Activated CD4-positive, alpha-beta T cell treated with anti-CD3 and anti-CD28 coated beads, Interleukin-2, Interleukin-6, amounts not matched to agents 100 ng/mL and 50 ng/mL, durations not matched to agents 16 hours and 8 hours (primary cell): ENCODE measurements around the gene LIPJ.
A peak's percentile ranks its signal among the peaks of the same experiment; 100 is the strongest.

ENCODE experiments used
- DNase-seq: peaks from one replicate; pipeline ENCODE4 v3.0.0-alpha.2; 2020

Gene LIPJ

DNA sequence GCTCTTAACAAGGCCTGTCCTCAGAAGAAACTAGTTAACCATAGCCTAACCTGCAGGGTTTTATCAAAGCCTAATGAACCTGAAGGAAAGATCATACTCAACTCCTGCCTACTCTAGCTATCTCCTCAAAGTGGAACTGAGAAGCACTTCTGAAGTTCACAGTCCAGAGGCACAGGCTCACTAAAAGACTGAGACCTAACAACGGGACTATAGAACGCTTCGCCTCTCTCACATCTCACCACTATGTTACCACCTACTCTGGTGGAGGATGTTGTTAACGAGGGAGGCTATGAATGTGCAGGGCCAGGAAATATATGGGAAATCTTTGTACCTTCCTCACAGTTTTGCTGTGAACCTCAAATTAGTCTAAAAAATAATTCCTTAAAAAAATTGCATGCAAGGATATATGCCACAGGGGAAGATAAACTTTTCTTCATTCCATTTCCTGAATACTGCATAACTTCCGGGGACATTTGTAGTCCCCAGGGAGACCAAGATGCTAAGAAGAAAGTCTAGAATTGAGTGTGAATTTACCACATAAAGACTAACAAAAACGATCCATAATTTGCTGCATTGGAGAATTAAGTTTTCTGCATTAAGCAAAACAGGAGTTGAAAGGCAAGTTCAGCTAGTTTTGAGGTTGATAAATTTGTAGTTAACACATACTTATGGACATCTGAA lies 21.6 kb downstream of the LIPJ start:
- no peak for DNase-seq

DNA sequence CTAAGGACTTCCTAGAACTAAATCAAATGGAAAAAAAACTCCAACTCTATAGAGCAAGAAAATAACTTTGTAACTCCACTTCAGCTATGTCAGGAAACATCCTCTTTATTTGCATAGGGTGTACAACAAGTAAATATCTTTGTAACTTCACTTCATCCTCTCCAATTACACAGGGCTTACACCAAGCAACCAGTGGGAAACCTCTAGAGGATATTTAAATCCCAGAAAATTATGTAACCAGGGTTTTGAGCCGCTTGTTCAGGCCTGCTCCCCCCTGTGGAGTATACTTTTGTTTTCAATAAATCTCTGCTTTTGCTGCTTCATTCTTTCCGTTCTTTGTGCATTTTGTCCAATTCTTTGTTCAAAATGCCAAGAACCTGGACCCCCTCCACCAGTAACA lies 22.2 kb downstream of the LIPJ start:
- DNase-seq = no peak

DNA sequence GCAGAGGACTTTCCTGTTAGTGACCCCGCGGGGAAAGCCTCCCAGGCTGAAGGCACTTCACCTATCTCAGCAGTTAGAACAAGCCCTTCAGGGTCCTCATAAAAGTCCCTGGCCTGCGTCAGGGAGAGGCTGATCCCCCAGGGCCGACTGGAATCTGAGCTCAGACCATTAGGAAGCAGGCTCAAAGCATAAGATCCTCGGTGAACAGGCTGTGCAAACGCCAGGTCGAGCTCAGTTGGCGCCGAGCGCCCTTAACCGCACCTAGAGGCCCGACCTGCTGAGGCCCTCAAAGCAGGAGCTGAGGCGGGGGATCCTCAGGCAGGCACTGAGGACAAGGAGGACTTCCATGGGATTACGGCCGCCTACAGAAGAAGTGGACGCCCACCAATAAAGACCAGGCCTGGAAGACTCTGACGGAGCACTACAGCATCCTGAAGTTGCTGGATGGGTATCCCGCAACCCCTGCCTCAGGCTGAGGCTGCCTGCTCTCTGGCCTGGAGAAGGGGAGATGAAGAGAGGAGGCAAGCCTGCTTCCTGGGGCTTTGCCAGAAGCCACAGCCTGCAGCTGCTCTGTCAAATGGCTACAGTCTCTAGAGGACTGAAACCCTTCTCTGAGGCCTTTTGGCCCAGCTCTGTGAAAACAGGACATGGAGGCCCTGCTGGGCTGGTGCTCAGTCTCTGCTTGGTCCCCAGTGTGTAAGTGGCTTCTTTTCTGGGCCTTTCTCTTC lies 29.9 kb downstream of the LIPJ start:
- no peak for DNase-seq

DNA sequence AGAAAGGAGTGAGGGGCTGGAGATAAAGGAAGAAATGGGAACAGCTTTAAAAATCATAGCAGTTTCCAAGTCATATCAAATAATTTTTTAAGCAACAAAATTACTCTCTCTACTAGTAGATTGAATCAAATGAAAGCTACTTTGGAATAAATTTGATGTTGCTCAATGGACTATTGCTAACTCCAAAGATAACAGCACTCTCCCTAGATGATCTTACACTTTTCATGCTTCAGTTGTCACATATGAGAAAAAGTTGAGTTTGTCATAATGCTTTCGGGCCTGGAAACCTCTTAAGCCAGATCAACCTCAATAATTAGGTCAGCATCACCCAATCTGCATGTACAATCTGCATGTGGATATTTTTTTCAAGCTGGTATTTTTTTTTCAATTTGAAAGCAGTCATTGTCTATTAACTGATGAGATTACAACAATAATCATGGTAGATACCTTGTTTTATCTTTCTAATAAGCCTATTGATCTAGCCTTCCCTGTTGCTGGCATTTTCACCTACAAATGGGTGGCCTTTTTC lies 31.3 kb downstream of the LIPJ start:
- no peak for DNase-seq

DNA sequence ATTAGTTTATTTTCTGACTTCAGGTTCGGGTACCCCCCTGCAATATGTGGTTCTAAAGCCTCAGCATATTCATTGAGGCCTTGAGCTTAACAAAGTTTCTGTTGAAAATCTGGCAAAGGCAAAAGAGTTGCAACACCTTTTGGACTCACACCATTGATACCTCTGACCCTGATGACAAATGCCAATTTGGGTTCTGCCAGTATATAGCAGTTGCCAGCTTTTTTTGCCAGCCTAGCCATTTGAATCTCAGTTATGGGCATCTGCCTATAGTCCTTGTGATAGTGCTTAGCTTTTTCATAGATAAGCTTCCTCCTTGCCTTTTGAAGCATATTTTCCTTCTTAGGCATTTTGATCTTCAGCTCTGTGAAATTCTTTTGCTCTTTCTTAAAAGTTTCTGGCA lies 31.9 kb downstream of the LIPJ start:
- DNase-seq = no peak

DNA sequence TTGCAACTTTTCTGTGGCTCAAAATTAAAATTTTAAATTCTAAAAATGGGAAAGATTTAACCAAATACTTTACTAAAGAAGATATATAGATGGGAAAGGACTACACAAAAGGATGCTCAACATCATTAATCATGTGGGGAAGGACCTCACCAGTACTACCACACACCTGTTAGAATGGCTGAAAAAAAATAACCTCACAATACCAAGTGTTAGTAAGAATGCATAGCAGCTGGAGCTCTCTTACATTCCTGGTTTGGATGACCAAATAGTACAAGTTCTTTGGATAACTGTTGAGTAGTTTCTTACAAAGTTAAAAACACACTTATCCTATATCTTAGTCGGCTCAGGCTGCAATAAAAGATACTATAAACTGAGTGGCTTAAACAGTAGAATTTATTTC lies 33.9 kb downstream of the LIPJ start:
- no peak for DNase-seq

DNA sequence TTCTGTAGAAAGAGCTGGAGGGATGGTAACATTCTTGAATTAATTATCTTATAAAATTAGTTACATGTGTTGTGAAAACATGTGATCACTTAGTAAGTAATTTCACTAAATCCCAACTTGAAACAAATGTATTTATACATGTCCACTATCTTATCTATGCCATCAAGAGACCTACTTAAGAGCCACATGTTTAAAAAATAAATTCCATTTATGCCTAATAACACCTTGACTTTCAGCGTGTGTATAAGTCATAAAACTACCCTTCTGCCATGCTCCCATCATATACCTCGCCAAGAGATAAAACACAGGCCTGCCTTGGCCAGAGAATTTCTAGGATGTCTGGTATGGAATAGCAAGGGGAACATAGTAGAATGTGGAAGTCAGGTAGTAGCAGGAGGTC lies 37.3 kb downstream of the LIPJ start:
- no peak for DNase-seq

DNA sequence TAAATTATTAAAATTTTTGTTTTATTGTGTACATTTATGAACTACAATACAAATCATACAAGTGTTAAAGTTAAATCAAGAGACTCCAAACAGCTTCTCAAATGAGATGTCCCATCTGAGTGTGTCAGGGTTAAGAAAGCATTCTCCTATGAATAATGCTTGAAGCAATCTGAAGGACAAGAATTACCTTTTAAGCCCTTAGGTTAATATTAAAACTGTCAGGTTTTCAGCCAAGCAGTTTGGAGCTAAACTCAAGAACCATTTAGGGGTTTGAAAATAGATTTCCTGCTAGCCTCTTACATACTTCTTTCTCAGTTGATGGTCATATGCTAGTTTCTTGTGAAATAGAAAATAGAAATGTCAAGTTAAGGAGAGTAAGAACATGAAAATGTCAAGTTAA lies 38.3 kb downstream of the LIPJ start:
- no peak for DNase-seq

DNA sequence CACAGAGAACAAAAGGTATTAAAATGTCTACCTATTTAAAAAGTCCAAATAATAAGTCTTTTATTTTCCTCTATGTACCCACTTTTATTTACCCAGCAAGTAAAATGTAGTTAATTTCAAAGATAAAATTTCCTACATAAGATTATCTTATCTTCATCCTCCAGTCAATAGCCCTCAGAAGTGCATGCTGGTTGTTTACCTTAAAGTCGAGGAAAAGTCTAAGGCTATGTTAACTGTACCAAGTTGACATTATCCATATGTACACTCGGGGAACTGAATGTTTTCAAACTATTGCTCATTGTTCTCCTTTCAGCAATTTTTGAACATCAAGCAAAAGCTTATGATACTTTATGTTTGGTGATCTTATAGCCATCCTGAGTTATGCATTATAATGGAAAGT lies 53.6 kb downstream of the LIPJ start:
- DNase-seq = no peak

DNA sequence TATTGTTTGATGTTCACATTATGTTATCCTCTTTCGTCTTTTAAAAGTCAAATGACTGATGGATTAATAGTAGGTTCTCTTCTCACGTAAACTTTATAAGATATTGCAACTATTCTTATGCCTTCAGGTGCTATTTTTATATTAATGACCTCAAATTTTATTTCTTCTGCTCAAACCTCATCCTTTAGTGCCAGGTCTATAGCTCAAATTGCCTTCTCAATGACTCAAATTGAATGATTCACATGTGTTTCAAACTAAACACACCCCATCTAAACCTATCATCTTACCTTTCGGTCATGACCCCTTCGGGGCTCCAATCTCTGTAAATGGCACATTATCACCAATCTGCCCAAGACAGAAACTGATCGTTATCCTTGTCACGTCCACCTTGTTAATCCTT lies 55.6 kb downstream of the LIPJ start:
- DNase-seq = no peak

DNA sequence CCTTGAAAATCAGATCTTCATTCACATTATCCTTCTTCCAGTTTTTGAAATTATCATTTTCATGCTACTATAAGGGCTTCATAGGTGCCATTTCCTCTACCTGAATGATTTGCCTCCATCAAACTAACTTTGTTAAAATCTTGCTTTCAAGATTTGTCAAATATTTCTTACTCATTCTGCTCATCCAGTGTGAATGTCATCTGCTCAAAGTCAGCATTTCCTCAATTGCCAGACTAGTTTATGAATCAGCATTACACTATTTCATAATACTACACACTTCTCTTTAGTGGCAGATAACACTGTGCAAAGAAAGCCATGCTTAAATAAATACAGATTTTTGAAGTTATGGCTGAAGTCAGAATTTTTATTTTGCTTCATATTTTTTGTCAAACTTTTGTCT lies 56.4 kb downstream of the LIPJ start:
- DNase-seq = peak; percentile 45

DNA sequence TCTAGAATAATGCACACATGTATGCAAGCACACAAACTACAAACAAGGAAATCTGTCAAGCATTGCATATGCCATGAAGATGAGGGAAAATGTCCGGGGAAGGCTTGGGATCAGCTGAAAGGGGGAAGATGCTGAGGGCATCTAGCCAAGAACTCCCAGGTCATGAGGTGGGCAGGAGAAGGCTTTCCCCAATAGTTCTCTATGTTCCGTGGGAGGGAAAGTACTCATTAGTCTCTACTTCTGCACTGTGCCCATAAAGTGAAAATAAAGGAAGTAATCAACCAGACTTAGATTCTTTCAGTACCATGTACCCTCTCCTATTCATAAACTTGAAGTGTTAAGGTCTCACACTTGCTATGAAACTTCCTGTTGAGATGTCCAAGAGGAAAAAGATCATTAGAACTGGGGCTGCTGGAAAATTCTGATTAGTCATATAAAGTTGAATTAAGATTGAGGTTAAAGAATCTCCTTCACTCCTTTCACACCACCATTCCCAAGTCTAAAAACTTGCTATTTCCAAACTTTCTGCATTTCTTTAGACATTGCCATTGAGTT lies 60.6 kb downstream of the LIPJ start:
- DNase-seq = no peak

DNA sequence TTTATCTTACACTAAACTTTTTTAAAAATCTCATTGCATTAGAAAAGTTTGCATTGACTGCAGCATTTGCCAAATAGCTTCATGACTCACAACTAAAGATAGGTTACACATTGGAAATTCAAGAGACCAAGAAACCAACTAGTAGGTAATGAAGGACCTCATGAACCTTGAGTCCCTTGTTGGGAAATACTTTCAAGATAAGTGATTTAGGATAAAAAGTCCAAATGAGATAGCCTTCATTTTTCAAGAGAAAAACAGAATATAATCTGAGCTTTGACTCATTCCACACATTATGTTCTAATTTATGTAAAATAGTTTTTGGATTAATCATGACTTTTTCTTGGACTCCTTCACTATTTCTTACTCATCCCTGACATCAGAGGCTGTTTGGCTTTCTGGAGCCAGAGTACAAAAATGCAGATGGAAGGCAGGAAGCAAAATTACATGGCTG lies 64.6 kb downstream of the LIPJ start:
- no peak for DNase-seq

DNA sequence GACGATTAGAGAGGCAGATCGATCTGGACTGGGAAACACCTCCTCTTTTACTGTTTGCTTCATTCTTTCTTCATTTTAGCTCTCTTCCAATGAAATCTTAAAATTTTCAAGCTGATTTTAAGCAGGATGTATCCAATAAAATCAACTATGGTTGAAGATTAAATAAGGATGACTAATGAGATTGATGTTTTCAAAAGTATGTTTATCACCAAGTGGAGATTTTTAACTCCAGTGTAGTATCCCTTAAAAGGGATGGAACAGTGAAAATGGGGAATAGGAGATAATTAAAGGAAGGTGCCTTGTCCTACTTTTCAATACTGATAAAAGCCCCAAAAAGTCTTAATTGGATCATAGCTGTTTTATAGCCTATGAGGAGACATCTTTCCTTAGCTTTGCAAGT lies 66.1 kb downstream of the LIPJ start:
- DNase-seq = no peak
